Measurements from ENCODE around the gene ADAM15. TPM values are rescaled to one million over a fixed set of nuclear protein-coding genes. Genes with fewer than 3 reads are reported as not detected.

Gene ADAM15
- total RNA-seq, 1 donor from 2014 or later = 22.1 TPM

DNA sequence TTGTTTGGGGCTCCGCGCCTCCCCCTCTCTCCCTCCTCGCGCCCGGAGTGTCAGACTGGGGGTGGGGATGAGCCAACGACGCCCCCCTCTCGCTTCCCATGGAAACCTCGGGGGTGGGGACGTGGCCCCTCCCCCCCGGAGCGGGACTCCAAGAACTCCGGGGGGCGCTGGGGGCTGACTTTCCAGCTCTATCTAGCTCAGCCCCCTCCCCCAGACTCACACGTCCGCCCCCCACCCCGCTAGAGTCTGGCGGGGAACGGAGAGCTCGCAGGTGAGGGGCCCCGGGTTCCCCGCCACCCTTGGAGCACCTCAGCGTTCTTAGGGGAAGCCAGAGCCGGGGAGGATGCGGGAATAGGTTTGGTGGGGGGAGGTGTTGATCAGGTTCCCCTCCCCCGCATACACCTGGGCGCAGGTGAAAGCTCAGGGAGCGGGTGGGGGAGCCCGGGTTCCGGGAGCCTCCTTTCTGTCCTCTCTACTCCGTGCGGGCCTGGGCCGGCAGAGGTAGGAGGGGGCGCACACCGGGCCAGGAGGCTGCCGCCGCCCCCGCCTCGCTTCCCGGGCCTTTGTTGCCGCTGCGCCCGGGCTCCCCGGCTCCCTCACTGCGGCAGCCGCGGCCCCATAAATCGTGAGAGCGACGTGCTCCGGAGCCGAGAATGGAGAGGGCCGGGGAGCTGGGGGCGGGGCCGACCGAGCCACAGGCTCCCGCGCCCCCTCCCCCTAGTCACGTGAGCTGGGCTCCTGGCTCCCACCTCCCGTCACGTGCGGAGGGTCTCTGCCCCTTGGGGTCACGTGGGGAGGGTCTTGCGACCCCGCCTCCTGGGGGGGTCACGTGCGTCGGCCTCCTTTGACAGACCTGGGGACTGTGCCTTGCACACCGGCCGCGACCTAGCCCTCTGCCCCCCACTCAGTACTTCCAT is 29.5 kb downstream of the ADAM15 start:
- H3K27me3 Mint-ChIP-seq = peaks cover 37% of the 10 kb centered on the region
- peak overlapping the region; percentile 81 for H3K27ac Mint-ChIP-seq
- TF ChIP-seq, protein P1, sequence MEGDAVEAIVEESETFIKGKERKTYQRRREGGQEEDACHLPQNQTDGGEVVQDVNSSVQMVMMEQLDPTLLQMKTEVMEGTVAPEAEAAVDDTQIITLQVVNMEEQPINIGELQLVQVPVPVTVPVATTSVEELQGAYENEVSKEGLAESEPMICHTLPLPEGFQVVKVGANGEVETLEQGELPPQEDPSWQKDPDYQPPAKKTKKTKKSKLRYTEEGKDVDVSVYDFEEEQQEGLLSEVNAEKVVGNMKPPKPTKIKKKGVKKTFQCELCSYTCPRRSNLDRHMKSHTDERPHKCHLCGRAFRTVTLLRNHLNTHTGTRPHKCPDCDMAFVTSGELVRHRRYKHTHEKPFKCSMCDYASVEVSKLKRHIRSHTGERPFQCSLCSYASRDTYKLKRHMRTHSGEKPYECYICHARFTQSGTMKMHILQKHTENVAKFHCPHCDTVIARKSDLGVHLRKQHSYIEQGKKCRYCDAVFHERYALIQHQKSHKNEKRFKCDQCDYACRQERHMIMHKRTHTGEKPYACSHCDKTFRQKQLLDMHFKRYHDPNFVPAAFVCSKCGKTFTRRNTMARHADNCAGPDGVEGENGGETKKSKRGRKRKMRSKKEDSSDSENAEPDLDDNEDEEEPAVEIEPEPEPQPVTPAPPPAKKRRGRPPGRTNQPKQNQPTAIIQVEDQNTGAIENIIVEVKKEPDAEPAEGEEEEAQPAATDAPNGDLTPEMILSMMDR (IDR thresholded peaks at IDR 0.05; ENCODE audit: unreplicated experiment) = no peak

DNA sequence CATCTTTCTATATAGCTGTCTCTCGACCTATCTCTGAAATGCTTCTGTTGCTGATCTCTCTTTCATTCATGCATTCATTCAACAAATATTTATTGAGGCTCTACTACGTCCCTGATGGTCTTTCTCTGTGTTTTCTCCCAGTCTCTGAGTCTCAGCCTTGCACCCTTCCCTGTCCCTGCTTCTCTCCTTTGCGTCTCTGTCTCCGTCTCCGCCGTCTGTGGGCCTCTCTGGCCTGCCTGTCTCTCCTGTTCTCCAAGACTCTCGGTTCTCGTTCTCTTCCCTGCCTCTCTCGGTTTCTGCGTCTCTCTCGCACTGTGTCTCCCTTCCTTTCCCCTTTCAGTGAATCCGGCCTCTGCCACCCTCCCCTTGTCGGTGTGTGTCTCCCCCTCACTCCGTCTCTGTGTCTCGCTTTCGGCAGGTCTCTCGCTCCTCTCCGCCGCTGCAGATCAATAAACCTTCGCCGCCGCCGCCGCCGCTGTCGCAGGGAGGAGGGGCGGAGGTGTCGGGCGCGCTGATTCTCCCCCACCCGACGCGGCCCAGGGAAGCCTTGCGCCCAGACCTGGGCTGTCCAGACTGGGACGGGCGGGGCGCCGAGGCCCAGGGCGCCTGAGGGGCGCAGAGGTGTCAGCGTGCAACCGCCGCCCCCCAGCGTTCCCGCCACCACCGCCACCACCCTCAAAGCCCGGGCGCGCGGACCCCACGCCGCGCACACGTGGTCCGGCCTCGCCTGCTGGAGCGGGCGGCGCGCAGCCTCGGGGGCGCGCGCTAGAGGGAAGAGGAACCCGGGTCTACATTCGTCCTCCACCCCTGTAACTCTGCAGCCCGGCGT is 30.6 kb downstream of the ADAM15 start:
- Mint-ChIP-seq H3K4me1 (ENCODE audit: low read depth) (peaks cover 40% of the 10 kb centered on the region), H3K27ac (peak overlapping the region; percentile 81), H3K27me3 (peaks cover 37% of the 10 kb centered on the region), H3K4me3 (ENCODE audit: low read depth) (peak overlapping the region; percentile 83), H3K36me3 (ENCODE audit: insufficient read depth) (no peaks in the 10 kb centered on the region), H3K9me3 (ENCODE audit: low read depth) (no peaks in the 10 kb centered on the region)
- no peak for DNase-seq (ENCODE audit: low spot score, unreplicated experiment)
- TF ChIP-seq, protein P1 (IDR thresholded peaks at IDR 0.05; ENCODE audit: unreplicated experiment) = no peak

More for the DNA sequence above, 29.5 kb downstream of the ADAM15 start:
- Mint-ChIP-seq H3K4me3 (ENCODE audit: low read depth) (peak overlapping the region; percentile 83), H3K36me3 (ENCODE audit: insufficient read depth) (no peaks in the 10 kb centered on the region), H3K4me1 (ENCODE audit: low read depth) (peaks cover 39% of the 10 kb centered on the region), H3K9me3 (ENCODE audit: low read depth) (no peaks in the 10 kb centered on the region)
- peak; percentile 79 for DNase-seq (ENCODE audit: low spot score, unreplicated experiment)

DNA sequence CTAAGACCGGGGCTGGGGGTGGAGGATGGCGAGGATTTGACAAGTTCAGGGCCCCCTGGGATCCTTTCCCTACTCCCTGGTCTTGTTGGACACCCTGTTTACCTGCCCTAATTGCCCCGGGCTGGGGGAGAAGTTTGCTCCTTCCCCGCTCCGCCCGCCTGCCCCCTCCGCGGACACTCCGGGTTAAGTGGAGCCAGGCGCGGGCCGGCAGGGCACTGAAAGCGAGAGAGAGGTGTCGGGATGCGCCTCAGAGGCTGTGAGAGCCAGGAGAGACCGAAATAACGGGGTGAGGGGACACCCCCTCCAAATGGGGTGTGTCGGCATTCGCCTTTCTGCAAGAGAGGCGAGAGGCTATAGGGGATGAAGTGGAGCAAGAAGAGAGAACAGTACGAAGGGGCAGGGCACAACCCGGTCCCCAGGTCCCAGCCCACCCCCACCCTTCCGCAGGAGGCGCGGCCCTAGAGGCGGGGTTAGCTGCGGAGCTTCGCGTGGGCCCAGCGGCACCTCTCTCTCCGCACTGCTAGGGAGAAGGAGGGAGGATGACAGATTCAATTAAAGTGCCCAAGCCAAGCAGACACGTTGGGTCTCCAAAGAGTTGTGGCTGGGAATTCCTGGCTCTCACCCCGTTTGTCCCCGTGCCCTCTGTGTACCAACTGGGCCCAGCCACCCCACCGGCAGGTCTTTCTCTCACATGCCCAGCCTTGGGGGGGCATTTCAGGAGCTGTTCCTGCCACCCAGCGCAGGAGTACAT is 31.4 kb downstream of the ADAM15 start:
- H3K4me3 Mint-ChIP-seq (ENCODE audit: low read depth) = peak overlapping the region; percentile 24
- DNase-seq (ENCODE audit: low spot score, unreplicated experiment) = no peak
- H3K27ac Mint-ChIP-seq = peak overlapping the region; percentile 49
- H3K27me3 Mint-ChIP-seq = peaks cover 40% of the 10 kb centered on the region
- H3K36me3 Mint-ChIP-seq (ENCODE audit: insufficient read depth) = peaks cover 1% of the 10 kb centered on the region
- TF ChIP-seq, protein P1 (IDR thresholded peaks at IDR 0.05; ENCODE audit: unreplicated experiment) = no peak
- peaks cover 37% of the 10 kb centered on the region for H3K4me1 Mint-ChIP-seq (ENCODE audit: low read depth)
- H3K9me3 Mint-ChIP-seq (ENCODE audit: low read depth) = no peaks in the 10 kb centered on the region

DNA sequence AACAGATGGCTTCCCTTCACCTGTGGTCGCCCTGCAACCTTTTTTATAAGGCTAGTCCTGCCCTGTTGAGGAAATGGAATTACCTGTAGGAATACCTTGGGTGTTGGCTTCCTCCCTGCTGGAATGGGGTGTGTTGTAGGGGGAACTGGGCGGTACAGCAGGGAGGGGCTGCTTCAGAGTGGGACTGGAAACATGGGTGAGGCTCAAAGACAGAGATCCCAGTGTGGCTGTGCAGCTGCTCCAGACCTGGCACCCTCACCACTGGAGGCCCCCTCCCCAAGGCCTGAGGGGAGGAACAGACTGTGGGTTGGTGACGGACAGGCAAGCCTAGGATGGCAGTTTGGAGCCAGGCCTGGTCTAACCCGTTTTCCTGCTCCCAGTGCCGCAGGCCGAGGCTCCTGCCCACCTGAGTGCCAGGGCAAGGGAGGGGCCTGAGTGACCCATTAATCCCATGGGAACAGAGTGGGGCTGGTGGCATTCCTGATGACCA is 32.0 kb downstream of the ADAM15 start:
- H3K4me1 Mint-ChIP-seq (ENCODE audit: low read depth) = peaks cover 30% of the 10 kb centered on the region
- H3K27ac Mint-ChIP-seq = peak overlapping the region; percentile 49
- DNase-seq (ENCODE audit: low spot score, unreplicated experiment) = no peak
- peaks cover 1% of the 10 kb centered on the region for H3K36me3 Mint-ChIP-seq (ENCODE audit: insufficient read depth)
- peaks cover 43% of the 10 kb centered on the region for H3K27me3 Mint-ChIP-seq
- TF ChIP-seq, protein P1 (IDR thresholded peaks at IDR 0.05; ENCODE audit: unreplicated experiment) = no peak
- H3K4me3 Mint-ChIP-seq (ENCODE audit: low read depth) = no peak overlapping the region
- H3K9me3 Mint-ChIP-seq (ENCODE audit: low read depth) = no peaks in the 10 kb centered on the region

All from progenitor cell of endocrine pancreas (in vitro differentiated cells).